Ovary (tissue), 10 donors: ENCODE data around the gene G3BP1. TPM values are rescaled to one million over a fixed set of nuclear protein-coding genes. Genes with fewer than 3 reads are reported as not detected.
"Not testable (repeated sequence)": the region's sequence is repeated elsewhere in the genome, so short reads cannot be mapped to it uniquely, and the experiment has no call there.

ENCODE experiments used
- DNase-seq, 5 donors: peaks; one replicate each; pipeline ENCODE4 v3.0.0-alpha.2; 2019 to 2020
- H3K27ac ChIP-seq, 2 donors: fragments of 200-600 bp; one replicate each; pipeline versions ENCODE4 v1.5.1 to v1.8.0; 2019 to 2022
- H3K27me3 ChIP-seq: fragments of 200-600 bp; one replicate; pipeline ENCODE4 v1.8.0; 2022
- H3K36me3 ChIP-seq: fragments of 200-600 bp; sonication (generic); one replicate; pipeline ENCODE4 v1.5.1; 2019
- H3K4me1 ChIP-seq: one replicate; pipeline ENCODE4 v1.8.1; 2013; ENCODE audit warnings: mild to moderate bottlenecking, moderate library complexity; ENCODE audit not compliant: insufficient read depth
- H3K4me3 ChIP-seq: fragments of 200-600 bp; sonication (generic); one replicate; pipeline ENCODE4 v1.5.1; 2017
- H3K9me3 ChIP-seq, 2 donors: fragments of 200-600 bp in 1 of 2; sonication (generic) in 1 of 2; one replicate each; pipeline versions ENCODE4 v1.5.1 to v1.8.1; 2013 to 2019; ENCODE audit warnings: mild to moderate bottlenecking in 1 of 2, moderate library complexity in 1 of 2
- EP300 ChIP-seq: sonication (generic); formaldehyde crosslinking; IDR thresholded peaks from one replicate; pipeline ENCODE4 v1.6.1; 2017; ENCODE audit warnings: antibody characterized with exemption
- POLR2A ChIP-seq: fragments of 450-650 bp; IDR thresholded peaks from one replicate; pipeline ENCODE4 v1.6.1; 2017; ENCODE audit warnings: antibody characterized with exemption, mild to moderate bottlenecking, moderate library complexity
- WGBS, 3 donors: extraction: QIAGEN DNeasy Blood & Tissue Kit in 1 of 3; methylation state at CpG; one replicate each; pipeline versions ENCODE4 v1.1.5 to v1.1.7; 2013 to 2017; 5-methylcytosine and 5-hydroxymethylcytosine counted together
- intact Hi-C, 4 donors: fragments of 100-400 bp; cut with DNase I; formaldehyde crosslinking; loops; one replicate each; pipeline versions ENCODE4 v1.11.0 to v1.15.1; 2022 to 2023
- long read RNA-seq, 3 donors: library from polyadenylated mRNA in 2 of 3; unstranded in 2 of 3; transcript quantifications; one replicate each; pipeline ENCODE4 v2.0.0 and lab custom pipeline, GENCODE V29; 2021 to 2026
- polyA plus RNA-seq, 2 donors: library from polyadenylated mRNA; stranded (reverse); fragments of 200-250 nt in 1 of 2; fragments of 350-450 nt in 1 of 2; fragmentation: Illumina TruSeq in 1 of 2; extraction: RNeasy Lipid Tissue Mini Kit (QIAGEN cat#74804) in 1 of 2; gene quantifications; one replicate each; pipeline ENCODE4 v1.2.3, GENCODE V29; 2013 to 2014
- total RNA-seq, 7 donors: library from RNA; depleted of rRNA in 2 of 7; stranded (reverse); fragments of >200 nt in 2 of 7; fragmentation: NEBNext Ultra II Directional in 3 of 7; extraction: Animal tissue kit (Norgen Biotek cat#: 25700) in 3 of 7; gene quantifications; one replicate each; pipeline versions ENCODE4 v1.1.0 to v1.2.4, GENCODE V29; 2016 to 2023
- TF ChIP-seq, protein P1 (sequence below), 3 donors: fragments of 450-650 bp in 2 of 3; fragments of 200-600 bp in 1 of 3; IDR thresholded peaks; one replicate each; pipeline versions ENCODE4 v1.5.1 to v1.8.0; 2016 to 2022; ENCODE audit warnings: antibody characterized with exemption in 3 of 3, mild to moderate bottlenecking in 1 of 3
- donor health status: DM: no; HTN: no; CAD: no; lungs with moderate emphysema.
- donor health status: DM: no; HTN: no; CAD: no.
- donor health status: Bipolar disorder and iron deficiency.
- donor health status: DM: yes; HTN: yes; CAD: no.
- donor health status: DM: no; HTN: no; CAD: no.
- donor health status: DM: yes; HTN: yes; CAD: no.

G3BP1 gene
- total RNA-seq (100 to 1,000 TPM in 5 of 7 donors, 10 to 100 TPM in 2; 70.2 to 224 (median 160) TPM), polyA plus RNA-seq (10 to 100 TPM; 31.0 to 79.2 TPM)
- long read RNA-seq, donor 1, full-length matches to known transcripts, result 360 of 427 reads
- long read RNA-seq, donor 1, partial matches to known transcripts, result 30 of 427 reads
- long read RNA-seq, donor 1, other reads (novel, unspliced or antisense), result 37 of 427 reads
- long read RNA-seq, donor 2, full-length matches to known transcripts, result 51 of 262 reads
- long read RNA-seq, donor 2, partial matches to known transcripts, result 211 of 262 reads
- long read RNA-seq, donor 2, other reads (novel, unspliced or antisense), result 0 of 262 reads
- long read RNA-seq, donor 3, full-length matches to known transcripts, result 144 of 188 reads
- long read RNA-seq, donor 3, partial matches to known transcripts, result 18 of 188 reads
- long read RNA-seq, donor 3, other reads (novel, unspliced or antisense), result 26 of 188 reads

DNA sequence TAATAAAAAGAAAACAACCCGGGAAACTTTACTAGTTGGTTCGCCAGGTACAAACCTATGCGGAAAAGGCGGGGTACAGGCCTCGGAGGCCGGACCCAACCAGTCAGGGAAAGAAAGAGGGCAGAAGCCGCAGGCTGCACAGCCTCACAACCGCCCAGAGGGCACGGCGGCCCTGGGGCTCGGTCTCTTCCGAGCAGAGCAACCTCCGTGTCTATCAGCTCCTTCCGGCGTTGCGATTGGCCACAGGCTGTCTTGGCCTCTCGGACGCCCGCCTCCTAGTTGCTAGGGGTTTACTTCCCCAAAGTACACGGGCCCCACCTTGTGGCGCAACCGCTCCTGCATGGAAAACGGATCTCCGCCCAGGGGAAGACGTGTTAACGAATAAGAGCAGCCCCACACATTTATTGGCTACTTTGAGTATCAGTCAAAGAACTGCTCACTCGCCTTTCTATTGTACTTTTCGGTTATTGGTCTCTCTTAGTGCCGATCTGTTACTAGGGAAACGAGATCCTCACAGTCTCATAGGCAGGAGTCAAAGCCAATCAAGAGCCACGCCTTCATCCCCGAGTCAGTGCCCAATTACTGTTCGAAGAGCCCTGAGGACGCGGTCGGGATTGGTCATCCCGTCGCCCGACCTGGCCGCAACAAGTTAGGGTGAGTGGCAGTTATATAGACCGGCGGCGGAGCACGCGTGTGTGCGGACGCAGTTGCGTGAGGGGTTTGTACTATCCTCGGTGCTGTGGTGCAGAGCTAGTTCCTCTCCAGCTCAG is at the start of gene G3BP1:
G3BP1 (plus strand) TSS at position 696 of the 770 bp plus-strand sequence. CDS start 14,667 bp downstream, outside the sequence.
- Histone ChIP-seq H3K27ac (peak within 1 kb of the TSS; percentile 78 to 100), H3K36me3 (no peaks in the 10 kb centered on the region), H3K27me3 (no peaks in the 10 kb centered on the region), H3K4me1 (peaks cover 4% of the 10 kb centered on the region), H3K9me3 (no peaks in the 10 kb centered on the region), H3K4me3 (peak within 1 kb of the TSS; percentile 92)
- intact Hi-C loops, result no loop called here
- WGBS, 3 donors, result 0 to 1% (median 0%) methylated on average over 41 to 49 of the region's 49 CpGs
- peak; percentile 78 for TF ChIP-seq EP300
- TF ChIP-seq POLR2A, result peak; percentile 98
- TF ChIP-seq, protein P1, sequence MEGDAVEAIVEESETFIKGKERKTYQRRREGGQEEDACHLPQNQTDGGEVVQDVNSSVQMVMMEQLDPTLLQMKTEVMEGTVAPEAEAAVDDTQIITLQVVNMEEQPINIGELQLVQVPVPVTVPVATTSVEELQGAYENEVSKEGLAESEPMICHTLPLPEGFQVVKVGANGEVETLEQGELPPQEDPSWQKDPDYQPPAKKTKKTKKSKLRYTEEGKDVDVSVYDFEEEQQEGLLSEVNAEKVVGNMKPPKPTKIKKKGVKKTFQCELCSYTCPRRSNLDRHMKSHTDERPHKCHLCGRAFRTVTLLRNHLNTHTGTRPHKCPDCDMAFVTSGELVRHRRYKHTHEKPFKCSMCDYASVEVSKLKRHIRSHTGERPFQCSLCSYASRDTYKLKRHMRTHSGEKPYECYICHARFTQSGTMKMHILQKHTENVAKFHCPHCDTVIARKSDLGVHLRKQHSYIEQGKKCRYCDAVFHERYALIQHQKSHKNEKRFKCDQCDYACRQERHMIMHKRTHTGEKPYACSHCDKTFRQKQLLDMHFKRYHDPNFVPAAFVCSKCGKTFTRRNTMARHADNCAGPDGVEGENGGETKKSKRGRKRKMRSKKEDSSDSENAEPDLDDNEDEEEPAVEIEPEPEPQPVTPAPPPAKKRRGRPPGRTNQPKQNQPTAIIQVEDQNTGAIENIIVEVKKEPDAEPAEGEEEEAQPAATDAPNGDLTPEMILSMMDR (IDR thresholded peaks at IDR 0.05), result peak; percentile 33 to 69 (median 47)
- peak; percentile 99 to 100 (median 100) for DNase-seq

DNA sequence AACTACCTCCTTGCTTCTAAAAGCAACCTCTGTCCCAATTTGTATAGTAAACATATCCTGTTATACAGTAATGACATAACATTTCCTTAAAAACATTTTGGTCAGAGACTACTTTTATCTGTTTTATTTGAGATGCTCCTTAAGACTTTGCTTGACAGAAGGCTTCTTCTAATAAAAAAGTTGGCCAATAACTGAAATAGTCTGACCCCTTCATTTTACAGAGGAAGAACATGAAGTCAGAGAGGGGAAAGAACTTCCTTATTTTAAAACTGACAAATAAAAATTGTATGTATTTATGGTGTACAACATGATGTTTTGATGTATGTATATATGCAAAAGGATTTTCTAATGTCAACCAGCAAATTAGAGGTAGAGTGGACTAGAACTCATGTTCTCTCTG is 49.2 kb upstream of the G3BP1 start:
- no peaks in the 10 kb centered on the region for H3K9me3 ChIP-seq
- H3K4me3 ChIP-seq, result no peak overlapping the region
- intact Hi-C loops, result no loop called here
- DNase-seq, result no peak
- TF ChIP-seq, protein P1 (IDR thresholded peaks at IDR 0.05), result no peak
- no peak for TF ChIP-seq EP300
- TF ChIP-seq POLR2A, result no peak
- H3K27me3 ChIP-seq, result no peaks in the 10 kb centered on the region
- no peaks in the 10 kb centered on the region for H3K36me3 ChIP-seq
- no peak overlapping the region for H3K27ac ChIP-seq
- peaks cover 5% of the 10 kb centered on the region for H3K4me1 ChIP-seq

DNA sequence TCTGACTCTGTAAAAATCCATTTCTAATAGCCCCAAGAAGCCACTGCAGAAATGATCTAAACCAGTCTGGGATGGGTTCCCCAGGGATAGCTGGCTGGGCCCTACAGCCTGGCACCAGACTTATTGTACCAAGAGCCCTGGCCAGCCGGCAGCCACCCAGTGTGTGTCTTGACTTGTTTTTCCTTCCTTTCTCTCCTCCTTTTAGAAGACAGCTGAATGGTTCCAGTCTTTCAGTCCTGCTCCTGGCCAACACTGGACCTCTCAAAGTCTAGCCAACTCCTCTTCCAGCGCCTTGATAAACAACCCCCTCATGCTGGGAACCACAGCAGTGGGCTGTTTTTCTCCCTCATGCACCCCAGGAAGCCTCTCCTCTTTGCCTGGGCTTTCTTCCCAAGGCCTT is 47.4 kb upstream of the G3BP1 start:
- no peaks in the 10 kb centered on the region for H3K36me3 ChIP-seq
- H3K4me3 ChIP-seq, result no peak overlapping the region
- peaks cover 5% of the 10 kb centered on the region for H3K4me1 ChIP-seq
- H3K27ac ChIP-seq, result no peak overlapping the region
- no peaks in the 10 kb centered on the region for H3K27me3 ChIP-seq
- no peaks in the 10 kb centered on the region for H3K9me3 ChIP-seq
- no peak for TF ChIP-seq EP300
- TF ChIP-seq, protein P1 (IDR thresholded peaks at IDR 0.05), result no peak
- TF ChIP-seq POLR2A, result no peak
- 53 to 69% (median 59%) methylated on average over 2 of the region's 2 CpGs for WGBS, 3 donors
- intact Hi-C loops, result no loop called here
- DNase-seq, result no peak

DNA sequence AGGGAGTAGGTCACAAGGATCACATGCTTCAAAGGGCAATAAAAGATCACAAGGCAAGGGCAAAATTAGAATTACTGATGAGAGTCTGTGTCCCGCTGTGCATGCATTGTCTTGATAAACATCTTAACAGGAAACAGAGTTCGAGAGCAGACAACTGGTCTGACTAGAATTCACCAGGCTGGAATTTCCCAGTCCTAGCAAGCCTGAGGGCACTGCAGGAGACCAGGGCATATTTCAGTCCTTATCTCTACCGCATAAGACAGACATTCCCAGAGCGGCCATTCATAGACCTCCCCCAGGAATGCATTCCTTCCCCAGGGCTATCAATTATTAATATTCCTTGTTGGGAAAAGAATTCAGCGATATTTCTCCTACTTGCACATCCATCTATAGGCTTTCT is 42.2 kb upstream of the G3BP1 start:
- 83 to 91% (median 90%) methylated on average over 5 of the region's 5 CpGs for WGBS, 3 donors
- DNase-seq, H3K27ac ChIP-seq, H3K4me1 ChIP-seq, H3K4me3 ChIP-seq, intact Hi-C loops, H3K9me3 ChIP-seq, H3K36me3 ChIP-seq, H3K27me3 ChIP-seq: not testable (repeated sequence)

DNA sequence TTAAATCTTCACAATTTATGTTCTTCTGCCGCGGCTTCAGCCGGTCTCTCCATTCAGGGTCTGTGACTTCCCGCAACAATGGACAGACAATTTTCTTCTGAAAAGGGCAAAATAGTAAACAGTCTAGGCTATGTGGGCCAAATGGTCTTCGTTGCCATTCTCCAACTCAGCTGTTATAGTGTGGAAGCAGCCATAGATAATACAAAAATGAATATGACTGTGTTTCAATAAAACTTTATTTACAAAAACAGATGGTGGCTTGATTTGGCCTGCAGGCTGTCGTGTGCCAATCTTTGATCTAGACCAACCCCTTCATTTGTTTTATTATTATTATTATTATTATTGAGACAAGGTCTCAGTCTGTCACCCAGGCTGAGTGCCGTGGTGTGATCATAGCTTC is 41.4 kb upstream of the G3BP1 start:
- H3K4me3 ChIP-seq, result no peak overlapping the region
- no peak for DNase-seq
- no peak overlapping the region for H3K27ac ChIP-seq
- no peaks in the 10 kb centered on the region for H3K36me3 ChIP-seq
- H3K27me3 ChIP-seq, result no peaks in the 10 kb centered on the region
- 91 to 96% (median 95%) methylated on average over 7 of the region's 7 CpGs for WGBS, 3 donors
- TF ChIP-seq, protein P1 (IDR thresholded peaks at IDR 0.05), result no peak
- TF ChIP-seq POLR2A (no peak), EP300 (no peak)
- H3K9me3 ChIP-seq, result no peaks in the 10 kb centered on the region
- no peaks in the 10 kb centered on the region for H3K4me1 ChIP-seq
- intact Hi-C loops, result no loop called here
